GM10248 (cell line): ENCODE data around the gene RPL22L1.

Source experiments
- CTCF ChIA-PET: fragments of 300-600 bp; sonication (Branson Sonifier 250); formaldehyde crosslinking; extraction: SDS; loops from one replicate; lab custom pipeline; 2021; ENCODE audit warnings: antibody characterized with exemption; lab: Yijun Ruan, JAX
- POLR2A ChIA-PET: fragments of 350-650 bp; sonication (Branson Sonifier 250); formaldehyde crosslinking; extraction: SDS; loops from one replicate; lab custom pipeline; 2020; ENCODE audit warnings: antibody characterized with exemption; lab: Yijun Ruan, JAX
- DNase-seq: peaks from one replicate; pipeline ENCODE4 v3.0.0; 2012; ENCODE audit errors: extremely low spot score
- CTCF ChIP-seq: IDR thresholded peaks from 2 replicates; pipeline ENCODE4 v1.5.1; 2012; ENCODE audit warnings: mild to moderate bottlenecking, low read depth; ENCODE audit errors: extremely low read depth, missing control alignments, control extremely low read depth

RPL22L1 gene

GRCh38 chr3:170869645-170870593, at the start of gene RPL22L1:
RPL22L1 (minus strand) TSS chr3:170870195; CDS start chr3:170870167, 28 bp downstream.
- ChIA-PET CTCF (interaction anchor here (0.8 to 1.9 kb wide), 6 partner anchors 16 to 696 kb away, joined by 3 to 8 read pairs (median 4); no protein-coding TSS in a partner anchor), POLR2A (interaction anchor here (0.8 to 1.2 kb wide), 3 partner anchors 16 to 591 kb away, joined by 3 to 4 read pairs (median 3); no protein-coding TSS in a partner anchor)
- peak; percentile 19 for TF ChIP-seq CTCF
- DNase-seq, result peak; percentile 92

- no peak for DNase-seq
Measured at GRCh38 chr3:170918715-170919114, 48.7 kb upstream of the RPL22L1 start.

GRCh38 chr3:170914690-170915089, 44.7 kb upstream of the RPL22L1 start:
- no peak for TF ChIP-seq CTCF
- ChIA-PET CTCF (no interaction called here), POLR2A (interaction anchor here (0.6 kb wide), 1 partner anchor 20 kb away, joined by 6 read pairs; no protein-coding TSS in a partner anchor)
- no peak for DNase-seq

More at GRCh38 chr3:170918715-170919114, 48.7 kb upstream of the RPL22L1 start:
- CTCF ChIA-PET, result no interaction called here
- POLR2A ChIA-PET, result no interaction called here
- TF ChIP-seq CTCF, result no peak

GRCh38 chr3:170914212-170914611, 44.2 kb upstream of the RPL22L1 start:
- POLR2A ChIA-PET, result interaction anchor here (0.6 kb wide), 1 partner anchor 19 kb away, joined by 6 read pairs; no protein-coding TSS in a partner anchor
- no peak for TF ChIP-seq CTCF
- CTCF ChIA-PET, result interaction anchor here (1.1 kb wide), 1 partner anchor 29 kb away, joined by 3 read pairs; no protein-coding TSS in a partner anchor
- no peak for DNase-seq

- CTCF ChIA-PET, result interaction anchor here (1.0 to 1.1 kb wide), 2 partner anchors 15 to 35 kb away, joined by 3 read pairs; no protein-coding TSS in a partner anchor
- DNase-seq, result no peak
- no peak for TF ChIP-seq CTCF
- POLR2A ChIA-PET, result interaction anchor here (1.7 kb wide), 1 partner anchor 41 kb away, joined by 4 read pairs; the partner anchor contains the start of gene RPL22L1
Measured at GRCh38 chr3:170911051-170911450, 41.1 kb upstream of the RPL22L1 start.

- POLR2A ChIA-PET, result interaction anchor here (1.7 kb wide), 1 partner anchor 41 kb away, joined by 4 read pairs; the partner anchor contains the start of gene RPL22L1
- no peak for TF ChIP-seq CTCF
- CTCF ChIA-PET, result interaction anchor here (1.0 to 1.1 kb wide), 2 partner anchors 15 to 34 kb away, joined by 3 read pairs; no protein-coding TSS in a partner anchor
- DNase-seq, result no peak
Measured at GRCh38 chr3:170910542-170910941, 40.5 kb upstream of the RPL22L1 start.
